HG02763 (cell line): ENCODE results near the gene SLX9.
"Not testable (repeated sequence)": the region's sequence is repeated elsewhere in the genome, so short reads cannot be mapped to it uniquely, and the experiment has no call there.

Experiments used
- ATAC-seq: cut with Tn5 transposase; IDR thresholded peaks from one replicate; pipeline ENCODE4 v1.9.1; 2021; ENCODE audit warnings: mild to moderate bottlenecking, moderate library complexity; ENCODE audit not compliant: unreplicated experiment

Gene SLX9

GRCh38 chr21:44902268-44903049, 37.4 kb upstream of the SLX9 start:
- no peak for ATAC-seq

- no peak for ATAC-seq
These were observed 36.7 kb upstream of the SLX9 start for GRCh38 chr21:44903050-44903685.

GRCh38 chr21:44903689-44904088, 36.1 kb upstream of the SLX9 start:
- no peak for ATAC-seq

GRCh38 chr21:44904141-44904923, 35.5 kb upstream of the SLX9 start:
- ATAC-seq = no peak

- no peak for ATAC-seq
These were observed 34.7 kb upstream of the SLX9 start for GRCh38 chr21:44905016-44905727.

DNA sequence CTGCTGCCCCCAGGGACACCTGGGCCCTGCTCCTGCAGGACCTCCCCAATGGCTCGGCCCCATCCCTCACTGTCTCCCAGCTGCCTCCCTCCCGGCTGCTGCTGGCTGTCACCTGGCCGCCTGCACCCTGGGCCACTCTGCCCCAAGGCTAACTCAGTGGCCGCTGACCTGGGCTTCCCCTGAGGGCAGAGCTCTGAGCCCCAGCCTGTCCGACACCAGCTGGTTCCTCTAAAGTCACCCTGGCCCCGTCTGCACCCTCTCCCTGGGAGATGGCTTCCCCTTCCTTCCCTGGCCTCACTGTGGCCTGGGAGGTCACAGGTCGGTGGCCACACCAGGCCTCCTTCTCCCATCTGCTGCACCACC, 34.1 kb upstream of the SLX9 start:
- no peak for ATAC-seq

DNA sequence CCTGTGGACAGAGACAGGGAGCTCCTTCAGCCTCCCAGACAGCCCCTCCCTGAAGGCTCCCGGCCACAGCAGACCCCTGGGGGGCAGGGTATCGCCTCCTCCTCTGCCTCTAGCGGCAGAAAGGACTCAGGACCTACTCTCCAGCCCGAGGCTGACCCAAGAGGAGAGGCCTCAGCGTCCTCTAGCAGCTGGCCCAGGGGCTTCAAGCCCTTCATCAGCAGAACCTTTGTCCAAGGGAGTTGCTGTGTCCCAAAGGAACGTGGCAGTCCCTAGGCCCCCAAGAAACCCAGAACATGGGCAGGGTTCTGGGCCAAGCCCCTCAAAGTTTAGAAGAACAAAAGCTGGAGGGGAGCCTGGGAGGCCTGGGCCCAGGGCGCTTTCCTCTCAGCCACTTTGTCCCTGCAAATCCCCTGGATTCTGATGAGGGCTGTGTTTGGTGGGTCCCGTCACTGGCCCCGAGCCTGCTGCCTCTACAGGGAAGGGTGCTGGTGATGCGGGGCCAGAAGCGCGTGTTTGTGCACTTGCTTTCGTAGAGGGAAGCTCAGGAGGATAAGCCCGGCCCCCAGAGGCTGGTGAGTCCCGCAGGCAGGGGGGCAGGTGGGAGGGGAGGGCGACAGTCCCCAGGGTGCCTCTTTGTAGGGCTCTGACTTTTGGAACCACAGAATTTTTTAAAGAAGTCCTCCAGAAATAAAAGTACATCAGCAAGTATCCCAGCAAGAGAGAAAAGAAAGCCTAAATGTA, 32.4 kb upstream of the SLX9 start:
- no peak for ATAC-seq

- no peak for ATAC-seq
These were observed 31.6 kb upstream of the SLX9 start for GRCh38 chr21:44907966-44908895.

DNA sequence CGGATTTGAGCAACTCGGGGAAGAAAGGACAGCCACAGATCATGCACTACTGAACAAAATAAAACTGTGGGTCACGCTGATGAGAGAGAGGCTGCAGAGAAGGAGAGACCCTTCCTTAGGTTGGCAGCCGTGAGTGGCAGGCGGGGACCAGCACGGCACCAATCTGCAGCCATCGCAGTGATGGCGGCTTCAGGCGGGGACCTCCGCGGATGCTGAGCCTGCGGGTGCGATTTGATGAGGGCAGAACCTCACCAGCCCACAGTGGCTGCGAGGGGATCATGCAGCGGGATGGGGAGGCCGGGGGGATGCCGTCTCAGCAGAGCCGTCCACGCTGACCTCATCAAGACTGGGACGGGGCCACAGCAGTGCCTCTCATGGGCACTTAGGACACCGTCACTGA, 30.9 kb upstream of the SLX9 start:
- no peak for ATAC-seq

GRCh38 chr21:44909719-44910118, 30.1 kb upstream of the SLX9 start:
- ATAC-seq = no peak

DNA sequence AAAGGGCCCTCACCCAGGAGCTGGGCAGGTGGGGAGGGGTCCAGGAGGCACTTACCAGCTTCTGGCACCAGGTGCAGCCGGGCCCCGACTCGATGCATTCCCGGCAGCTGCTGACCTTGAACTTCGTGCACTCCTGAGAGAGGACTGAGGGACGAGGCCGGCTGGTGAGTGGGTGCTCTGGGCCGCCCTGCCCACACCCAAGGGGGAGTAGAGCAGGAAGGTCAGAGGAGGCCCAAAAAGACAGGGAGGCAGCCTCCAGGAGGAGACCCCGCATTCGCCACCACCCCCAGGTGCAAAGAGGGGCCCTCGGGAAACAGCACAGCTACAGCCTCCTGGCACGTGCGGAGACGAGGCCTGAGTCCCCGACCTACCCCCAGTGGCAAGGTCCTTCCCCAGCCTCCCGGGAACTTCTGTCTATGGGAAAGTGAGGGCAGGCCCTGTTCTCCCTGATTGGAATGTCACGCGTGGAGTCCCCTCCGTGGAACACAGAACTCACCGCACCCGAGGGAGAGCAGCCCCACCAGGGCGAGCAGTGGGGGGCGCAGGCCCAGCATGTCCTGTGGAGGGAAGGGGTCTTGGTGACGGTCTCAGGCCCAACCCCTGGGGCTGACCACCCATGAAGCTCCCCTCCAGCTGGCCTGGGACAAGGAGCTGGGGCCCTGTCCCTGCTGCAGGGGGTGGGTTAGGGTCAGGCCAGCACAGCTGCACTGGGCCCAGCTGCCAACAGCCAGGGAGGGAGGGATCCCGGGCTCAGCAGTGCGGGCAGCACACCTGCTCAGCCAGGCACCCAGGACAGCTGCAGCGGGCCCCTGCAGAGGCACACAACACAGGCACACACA, 29.4 kb upstream of the SLX9 start:
- no peak for ATAC-seq

- no peak for ATAC-seq
These were observed 28.8 kb upstream of the SLX9 start for GRCh38 chr21:44911068-44911383.

- no peak for ATAC-seq
These were observed 28.3 kb upstream of the SLX9 start for GRCh38 chr21:44911384-44912157.

- ATAC-seq = no peak
These were observed 27.7 kb upstream of the SLX9 start for GRCh38 chr21:44912158-44912473.

- not testable (repeated sequence) for ATAC-seq
These were observed 27.1 kb upstream of the SLX9 start for GRCh38 chr21:44912506-44913412.

- no peak for ATAC-seq
These were observed 26.2 kb upstream of the SLX9 start for GRCh38 chr21:44913425-44914175.
